ENCODE measurements around the gene FKBP11.

GRCh38 chr12:48930475-48930874, 5.2 kb upstream of the FKBP11 start:
- no peak for TF ChIP-seq CTCF (IDR thresholded peaks at IDR 0.05; ENCODE audit: low read length)
- no peak for TF ChIP-seq EZH2 (optimal IDR thresholded peaks at IDR 0.05; ENCODE audit: low read depth, low read length)
- no peak for TF ChIP-seq EZH2phosphoT487 (IDR thresholded peaks at IDR 0.05; ENCODE audit: low read length)

Data from MM.1S (cell line).